Right atrium auricular region (tissue), 2 donors: Measurements from ENCODE around the gene ATPAF1. TPM values are rescaled to one million over a fixed set of nuclear protein-coding genes. Genes with fewer than 3 reads are reported as not detected.

Experiments
- DNase-seq: peaks from one replicate; pipeline ENCODE4 v3.0.0-alpha.2; 2019; ENCODE audit warnings: low spot score
- H3K27ac ChIP-seq, 2 donors: fragments of 200-600 bp; sonication (generic); 1 replicate in 1 of 2; 2 replicates in 1 of 2; pipeline ENCODE4 v1.5.1; 2016 to 2019
- H3K27me3 ChIP-seq, 2 donors: fragments of 200-600 bp; sonication (generic); one replicate each; pipeline versions ENCODE4 v1.5.1 to v1.6.0; 2017 to 2019
- H3K36me3 ChIP-seq: fragments of 200-600 bp; sonication (generic); one replicate; pipeline ENCODE4 v1.5.1; 2016
- H3K4me1 ChIP-seq, 2 donors: fragments of 200-600 bp; sonication (generic); one replicate each; pipeline versions ENCODE4 v1.5.1 to v1.6.0; 2017 to 2019
- H3K4me3 ChIP-seq, 2 donors: fragments of 200-600 bp; sonication (generic); 1 replicate in 1 of 2; 2 replicates in 1 of 2; pipeline ENCODE4 v1.5.1; 2017 to 2019; ENCODE audit warnings: mild to moderate bottlenecking in 1 of 2, moderate library complexity in 1 of 2
- H3K9me3 ChIP-seq, 2 donors: fragments of 200-600 bp; sonication (generic); one replicate each; pipeline ENCODE4 v1.5.1; 2019
- total RNA-seq, 2 donors: library from RNA; depleted of rRNA; stranded (reverse); fragments of >200 nt; gene quantifications; one replicate each; pipeline ENCODE4 v1.1.0, GENCODE V29; 2016
- TF ChIP-seq, protein P1 (sequence below), 2 donors: fragments of 200-600 bp; sonication (generic); IDR thresholded peaks; one replicate each; pipeline ENCODE4 v1.5.1; 2019; ENCODE audit warnings: antibody characterized with exemption in 2 of 2

The ATPAF1 gene
- total RNA-seq, 2 donors from 2014 or later, result 113 to 201 TPM

GRCh38 chr1:46585312-46585938, 82.7 kb downstream of the ATPAF1 start:
- Histone ChIP-seq H3K9me3 (no peaks in the 10 kb centered on the region), H3K27me3 (no peaks in the 10 kb centered on the region), H3K36me3 (peaks cover 67% of the 10 kb centered on the region), H3K4me1 (no peaks in the 10 kb centered on the region), H3K4me3 (no peak overlapping the region), H3K27ac (no peak overlapping the region)
- TF ChIP-seq, protein P1, sequence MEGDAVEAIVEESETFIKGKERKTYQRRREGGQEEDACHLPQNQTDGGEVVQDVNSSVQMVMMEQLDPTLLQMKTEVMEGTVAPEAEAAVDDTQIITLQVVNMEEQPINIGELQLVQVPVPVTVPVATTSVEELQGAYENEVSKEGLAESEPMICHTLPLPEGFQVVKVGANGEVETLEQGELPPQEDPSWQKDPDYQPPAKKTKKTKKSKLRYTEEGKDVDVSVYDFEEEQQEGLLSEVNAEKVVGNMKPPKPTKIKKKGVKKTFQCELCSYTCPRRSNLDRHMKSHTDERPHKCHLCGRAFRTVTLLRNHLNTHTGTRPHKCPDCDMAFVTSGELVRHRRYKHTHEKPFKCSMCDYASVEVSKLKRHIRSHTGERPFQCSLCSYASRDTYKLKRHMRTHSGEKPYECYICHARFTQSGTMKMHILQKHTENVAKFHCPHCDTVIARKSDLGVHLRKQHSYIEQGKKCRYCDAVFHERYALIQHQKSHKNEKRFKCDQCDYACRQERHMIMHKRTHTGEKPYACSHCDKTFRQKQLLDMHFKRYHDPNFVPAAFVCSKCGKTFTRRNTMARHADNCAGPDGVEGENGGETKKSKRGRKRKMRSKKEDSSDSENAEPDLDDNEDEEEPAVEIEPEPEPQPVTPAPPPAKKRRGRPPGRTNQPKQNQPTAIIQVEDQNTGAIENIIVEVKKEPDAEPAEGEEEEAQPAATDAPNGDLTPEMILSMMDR (IDR thresholded peaks at IDR 0.05), result no peak
- no peak for DNase-seq

GRCh38 chr1:46583494-46583893, 84.7 kb downstream of the ATPAF1 start:
- no peak overlapping the region for H3K27ac ChIP-seq
- TF ChIP-seq, protein P1 (IDR thresholded peaks at IDR 0.05), result no peak
- H3K4me1 ChIP-seq, result no peaks in the 10 kb centered on the region
- H3K36me3 ChIP-seq, result peaks cover 65% of the 10 kb centered on the region
- no peaks in the 10 kb centered on the region for H3K27me3 ChIP-seq
- H3K9me3 ChIP-seq, result no peaks in the 10 kb centered on the region
- no peak for DNase-seq
- no peak overlapping the region for H3K4me3 ChIP-seq

- Histone ChIP-seq H3K4me3 (no peak overlapping the region), H3K4me1 (no peaks in the 10 kb centered on the region), H3K36me3 (peaks cover 68% of the 10 kb centered on the region), H3K27me3 (no peaks in the 10 kb centered on the region), H3K9me3 (no peaks in the 10 kb centered on the region), H3K27ac (no peak overlapping the region)
- no peak for DNase-seq
- TF ChIP-seq, protein P1 (IDR thresholded peaks at IDR 0.05), result no peak
These were observed 85.2 kb downstream of the ATPAF1 start for GRCh38 chr1:46582972-46583371.

Other genes starting within 250 kb of the ATPAF1 start
- not detected for gene DMBX1, start 178.5 kb downstream of the ATPAF1 start, total RNA-seq
- not detected for gene KNCN, start 116.7 kb downstream of the ATPAF1 start, total RNA-seq
- 10 to 100 TPM; 22.1 to 25.0 TPM for gene MKNK1, start 64.1 kb downstream of the ATPAF1 start, total RNA-seq
- gene MOB3C, start 51.6 kb downstream of the ATPAF1 start, total RNA-seq, result 10 to 100 TPM in 1 of 2 donors, 1 to 10 TPM in 1; 7.9 to 14.5 TPM
- not detected for gene TEX38, start 3.5 kb upstream of the ATPAF1 start, total RNA-seq
- gene EFCAB14, start 50.8 kb upstream of the ATPAF1 start, total RNA-seq, result 10 to 100 TPM; 72.9 to 73.5 TPM
- 10 to 100 TPM; 20.0 to 47.8 TPM for gene CYP4B1, start 130.7 kb upstream of the ATPAF1 start, total RNA-seq